Measurements from ENCODE around the gene EVX2.
A peak's percentile ranks its signal among the peaks of the same experiment; 100 is the strongest.

Gene EVX2

GRCh38 chr2:176080540-176081375, 3.0 kb downstream of the EVX2 start (continued):
- TF ChIP-seq REST (tag by site-specific recombination; IDR thresholded peaks at IDR 0.05) (no peak), ZNF670 (tag by site-specific recombination; IDR thresholded peaks at IDR 0.05; ENCODE audit: low read depth) (no peak), ZNF354C (tag by site-specific recombination; IDR thresholded peaks at IDR 0.05; ENCODE audit: borderline replicate concordance, low read depth) (no peak), ZNF660 (tag by site-specific recombination; IDR thresholded peaks at IDR 0.05) (peak; percentile 26; the same call in 1 of the 2 replicates), ZNF423 (tag by site-specific recombination; IDR thresholded peaks at IDR 0.05) (no peak), ZFP41 (tag by site-specific recombination; IDR thresholded peaks at IDR 0.05; ENCODE audit: borderline replicate concordance) (no peak), ZNF624 (tag by site-specific recombination; IDR thresholded peaks at IDR 0.05) (no peak), ZNF449 (tag by site-specific recombination; IDR thresholded peaks at IDR 0.05) (peak; percentile 54; the same call in 1 of the 2 replicates), SETDB1 (IDR thresholded peaks at IDR 0.05; ENCODE audit: insufficient read length, low read length) (peak; percentile 88), ZNF600 (tag by site-specific recombination; IDR thresholded peaks at IDR 0.05) (0 out of 2 replicates have a peak, but pooled peaks have one; percentile 37), ZNF639 (tag by site-specific recombination; IDR thresholded peaks at IDR 0.05) (no peak), ZNF398 (tag by site-specific recombination; IDR thresholded peaks at IDR 0.05) (0 out of 2 replicates have a peak, but pooled peaks have one; percentile 9), ZNF214 (tag by site-specific recombination; IDR thresholded peaks at IDR 0.05; ENCODE audit: borderline replicate concordance) (no peak), ZNF341 (tag by site-specific recombination; IDR thresholded peaks at IDR 0.05; ENCODE audit: low read depth) (no peak), ZNF580 (tag by site-specific recombination; IDR thresholded peaks at IDR 0.05) (0 out of 2 replicates have a peak, but pooled peaks have one; percentile 36), ZNF18 (tag by site-specific recombination; IDR thresholded peaks at IDR 0.05) (no peak), ZBTB20 (tag by site-specific recombination; IDR thresholded peaks at IDR 0.05) (no peak), KLF9 (tag by site-specific recombination; IDR thresholded peaks at IDR 0.05; ENCODE audit: low read depth) (0 out of 2 replicates have a peak, but pooled peaks have one; percentile 44), CTCF (tag by site-specific recombination; IDR thresholded peaks at IDR 0.05) (peak; percentile 52; the same call in 1 of the 2 replicates), MYNN (tag by site-specific recombination; IDR thresholded peaks at IDR 0.05; ENCODE audit: borderline replicate concordance) (no peak), ZNF544 (tag by site-specific recombination; IDR thresholded peaks at IDR 0.05) (no peak), ZNF837 (tag by site-specific recombination; IDR thresholded peaks at IDR 0.05) (no peak), ZNF629 (tag by site-specific recombination; IDR thresholded peaks at IDR 0.05) (peak; percentile 19; the same call in 1 of the 2 replicates), ZBTB8A (tag by site-specific recombination; IDR thresholded peaks at IDR 0.05) (peak; percentile 18; the same call in 1 of the 2 replicates), WT1 (tag by site-specific recombination; IDR thresholded peaks at IDR 0.05) (no peak)
